Renal cortex interstitium (tissue), 11 donors: ENCODE results near the gene SMDT1. TPM values are rescaled to one million over a fixed set of nuclear protein-coding genes. Genes with fewer than 3 reads are reported as not detected.
"Not testable (repeated sequence)": the region's sequence is repeated elsewhere in the genome, so short reads cannot be mapped to it uniquely, and the experiment has no call there.

Experiments
- DNase-seq, 11 donors: peaks; one replicate each; pipeline ENCODE4 v3.0.0-alpha.2; 2013; ENCODE audit warnings: low read depth in 9 of 11, low spot score in 4 of 11; ENCODE audit errors: extremely low read depth in 1 of 11
- polyA plus RNA-seq, 3 donors: library from polyadenylated mRNA; unstranded; fragments of 120-200 nt; gene quantifications; one replicate each; pipeline ENCODE4 v1.2.1, GENCODE V29; 2013; ENCODE audit not compliant: insufficient read length in 3 of 3

The SMDT1 gene
- polyA plus RNA-seq, 3 donors = 82.6 to 114 (median 98.9) TPM

DNA sequence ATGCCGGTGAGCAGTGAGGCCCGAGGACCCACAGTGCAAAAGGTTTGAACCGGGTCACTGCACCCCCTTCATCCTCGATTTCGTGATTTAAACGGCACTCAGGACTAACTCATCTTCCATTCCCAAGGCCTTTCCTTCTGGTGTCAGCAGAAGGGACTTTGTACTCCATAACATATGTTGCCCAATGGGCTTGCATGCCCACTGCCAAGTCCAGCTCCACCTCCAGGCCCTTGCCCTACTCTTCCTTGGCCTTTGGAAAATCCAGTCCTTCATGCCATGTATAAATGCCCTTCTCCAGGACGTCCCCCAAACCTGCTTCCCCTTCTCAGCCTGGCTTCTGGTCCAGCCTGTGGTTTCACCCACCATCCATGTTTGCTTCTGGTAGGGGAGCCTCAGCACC lies 50.7 kb downstream of the SMDT1 start:
- DNase-seq = not testable (repeated sequence)

DNA sequence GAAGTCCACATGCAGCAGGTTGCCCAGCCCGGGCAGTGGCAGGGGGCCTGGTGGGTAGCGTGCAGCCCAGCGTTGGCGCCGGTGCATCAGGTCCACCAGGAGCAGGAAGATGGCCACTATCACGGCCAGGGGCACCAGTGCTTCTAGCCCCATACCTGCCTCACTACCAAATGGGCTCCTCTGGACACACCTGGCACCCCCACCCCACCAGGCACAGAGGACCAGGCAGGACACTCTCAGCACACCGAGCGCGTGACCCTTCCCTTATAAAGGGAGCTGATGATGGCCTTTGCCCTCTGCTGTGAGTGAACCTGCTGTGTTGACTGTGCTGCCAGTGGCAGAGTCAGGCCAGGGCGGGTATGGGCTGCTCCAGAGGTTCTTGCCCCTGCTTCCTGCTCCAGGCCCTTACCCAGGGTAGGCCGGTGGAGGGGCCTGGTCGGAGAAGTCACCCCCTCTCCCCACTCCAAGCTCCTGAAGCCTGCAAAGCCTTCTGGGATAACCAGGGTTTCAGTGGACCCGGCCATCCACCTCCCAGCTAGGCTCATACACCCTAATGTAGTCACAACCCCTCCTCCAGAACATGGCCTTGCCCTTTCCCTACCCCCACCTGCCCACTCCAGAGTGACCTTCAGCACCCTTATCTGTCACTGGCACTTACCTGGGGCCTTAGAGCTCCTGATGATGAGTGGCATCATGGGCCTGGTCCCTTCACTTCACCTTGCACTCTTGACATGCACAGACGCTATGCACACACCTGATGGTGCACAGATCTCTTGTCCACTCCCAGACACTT lies 51.3 kb downstream of the SMDT1 start, which contains the start of gene CYP2D6:
TSS of gene CYP2D6 (minus strand) at position 172 of the 793 bp plus-strand sequence. CDS start at position 153, 19 bp downstream.
- DNase-seq = not testable (repeated sequence)

DNA sequence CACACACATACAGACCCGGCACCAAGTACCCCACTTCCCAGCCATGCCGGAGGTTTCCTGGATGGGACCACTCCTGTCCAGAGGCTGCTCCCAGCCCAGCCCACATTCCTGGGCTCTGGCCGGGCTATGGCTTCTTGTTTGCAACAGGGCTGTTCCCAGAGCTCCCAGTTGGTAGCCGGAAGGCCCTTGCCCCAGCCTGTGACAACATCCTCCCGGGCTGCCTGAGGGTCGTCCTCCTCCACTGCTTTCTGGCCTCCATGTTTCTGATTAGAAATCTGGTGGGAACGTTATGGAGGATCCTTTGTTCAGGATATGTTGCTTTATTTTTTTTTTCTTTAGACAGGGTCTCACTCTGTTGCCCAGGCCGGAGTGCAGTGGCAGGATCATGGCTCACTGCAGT lies 52.1 kb downstream of the SMDT1 start:
- no peak for DNase-seq

DNA sequence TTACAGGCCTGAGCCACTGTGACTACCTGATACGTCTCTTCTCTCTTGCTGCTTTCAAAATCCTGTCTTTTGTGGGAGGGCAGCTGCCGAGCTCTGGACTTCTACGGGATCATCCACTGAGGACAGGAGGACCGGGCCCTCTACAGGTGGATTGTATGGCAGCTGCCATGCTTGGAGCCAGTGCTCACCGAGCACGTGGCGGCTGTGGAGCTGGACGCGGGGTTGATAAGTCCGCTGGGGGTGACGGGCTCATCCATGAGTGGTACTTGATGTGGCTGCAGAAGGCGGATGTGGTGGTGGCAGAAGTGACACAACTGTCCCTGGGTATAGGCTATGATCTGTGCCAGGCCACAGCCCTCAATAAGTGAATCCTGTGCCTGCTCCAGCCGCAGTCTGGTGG lies 53.0 kb downstream of the SMDT1 start:
- DNase-seq = no peak

Other genes starting within 250 kb of the SMDT1 start
- 100 to 1,000 TPM; 102 to 103 (median 102) TPM for gene SREBF2, start 246.6 kb upstream of the SMDT1 start, polyA plus RNA-seq
- 1 to 10 TPM in 2 of 3 donors, under 1 TPM in 1; 0.36 to 1.3 (median 1.0) TPM for gene SHISA8, start 164.6 kb upstream of the SMDT1 start, polyA plus RNA-seq
- gene TNFRSF13C, start 152.9 kb upstream of the SMDT1 start, polyA plus RNA-seq = 1 to 10 TPM; 1.8 to 3.4 (median 1.8) TPM
- gene CENPM, start 132.5 kb upstream of the SMDT1 start, polyA plus RNA-seq = 10 to 100 TPM; 10.9 to 17.7 (median 13.7) TPM
- 1 to 10 TPM; 5.9 to 9.2 (median 8.7) TPM for gene SEPTIN3, start 110.3 kb upstream of the SMDT1 start, polyA plus RNA-seq
- 1 to 10 TPM; 3.3 to 7.4 (median 4.1) TPM for gene WBP2NL, start 80.9 kb upstream of the SMDT1 start, polyA plus RNA-seq
- gene NAGA, start 8.9 kb upstream of the SMDT1 start, polyA plus RNA-seq = 10 to 100 TPM; 20.6 to 28.3 (median 26.3) TPM
- gene PHETA2, start 5.5 kb upstream of the SMDT1 start, polyA plus RNA-seq = 10 to 100 TPM in 1 of 3 donors, 1 to 10 TPM in 2; 9.3 to 13.6 (median 9.5) TPM
- gene NDUFA6, start 11.1 kb downstream of the SMDT1 start, polyA plus RNA-seq = 100 to 1,000 TPM in 2 of 3 donors, 10 to 100 TPM in 1; 95.0 to 116 (median 115) TPM
- gene CYP2D6, start 51.1 kb downstream of the SMDT1 start, polyA plus RNA-seq = 10 to 100 TPM in 1 of 3 donors, 1 to 10 TPM in 2; 4.6 to 15.8 (median 5.0) TPM
- 10 to 100 TPM; 26.6 to 30.6 (median 28.7) TPM for gene TCF20, start 191.0 kb downstream of the SMDT1 start, polyA plus RNA-seq